ENCODE measurements around the gene CNNM2. TPM values are rescaled to one million over a fixed set of nuclear protein-coding genes. Genes with fewer than 3 reads are reported as not detected.

CNNM2 gene
- total RNA-seq, 2 experiments from 2014 or later: 5.1 to 5.2 TPM

DNA sequence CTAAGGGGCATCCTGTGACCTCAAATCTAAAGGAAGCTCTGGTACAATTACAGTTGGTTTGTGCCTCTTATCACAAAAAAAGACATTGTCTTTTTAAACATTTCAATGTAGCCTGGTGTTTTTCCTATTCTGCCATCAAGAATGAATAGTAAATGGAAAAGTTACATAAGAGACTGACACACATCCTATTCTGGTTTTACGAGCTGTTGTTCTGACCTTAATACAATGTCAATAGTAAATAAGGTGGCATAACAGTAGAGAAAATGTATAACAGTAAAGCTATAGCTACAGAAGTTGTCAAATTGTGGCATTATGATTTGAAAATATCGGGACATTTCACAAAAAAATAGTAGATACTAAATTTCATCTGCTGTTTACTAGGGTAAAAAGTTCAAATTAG is 186.6 kb downstream of the CNNM2 start:
- CTCF ChIA-PET: interaction anchor here (4.2 kb wide), 1 partner anchor 140 kb away, joined by 17 read pairs; no protein-coding TSS in a partner anchor
- no peak overlapping the region for H3K4me3 Mint-ChIP-seq

DNA sequence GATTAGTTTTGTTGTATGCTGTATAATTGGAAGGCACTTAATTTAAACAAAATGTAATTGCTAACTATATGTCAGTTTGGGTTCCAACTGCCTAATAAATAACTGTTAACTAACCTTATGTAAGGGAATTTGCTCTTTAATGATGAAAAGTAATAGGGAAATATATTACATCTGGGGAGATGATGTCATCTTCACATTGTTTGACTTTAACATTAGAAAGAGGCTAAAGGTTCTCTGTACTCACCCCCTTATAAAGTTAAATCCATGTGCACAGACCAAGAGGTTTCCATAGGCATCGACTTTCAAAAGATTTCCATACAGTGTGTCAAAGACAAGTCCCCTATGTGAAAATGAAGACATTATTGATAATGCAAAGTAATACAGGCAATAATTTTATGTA is 187.4 kb downstream of the CNNM2 start:
- TF ChIP-seq, protein P1, sequence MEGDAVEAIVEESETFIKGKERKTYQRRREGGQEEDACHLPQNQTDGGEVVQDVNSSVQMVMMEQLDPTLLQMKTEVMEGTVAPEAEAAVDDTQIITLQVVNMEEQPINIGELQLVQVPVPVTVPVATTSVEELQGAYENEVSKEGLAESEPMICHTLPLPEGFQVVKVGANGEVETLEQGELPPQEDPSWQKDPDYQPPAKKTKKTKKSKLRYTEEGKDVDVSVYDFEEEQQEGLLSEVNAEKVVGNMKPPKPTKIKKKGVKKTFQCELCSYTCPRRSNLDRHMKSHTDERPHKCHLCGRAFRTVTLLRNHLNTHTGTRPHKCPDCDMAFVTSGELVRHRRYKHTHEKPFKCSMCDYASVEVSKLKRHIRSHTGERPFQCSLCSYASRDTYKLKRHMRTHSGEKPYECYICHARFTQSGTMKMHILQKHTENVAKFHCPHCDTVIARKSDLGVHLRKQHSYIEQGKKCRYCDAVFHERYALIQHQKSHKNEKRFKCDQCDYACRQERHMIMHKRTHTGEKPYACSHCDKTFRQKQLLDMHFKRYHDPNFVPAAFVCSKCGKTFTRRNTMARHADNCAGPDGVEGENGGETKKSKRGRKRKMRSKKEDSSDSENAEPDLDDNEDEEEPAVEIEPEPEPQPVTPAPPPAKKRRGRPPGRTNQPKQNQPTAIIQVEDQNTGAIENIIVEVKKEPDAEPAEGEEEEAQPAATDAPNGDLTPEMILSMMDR (IDR thresholded peaks at IDR 0.05): no peak
- DNase-seq (no peak), ATAC-seq (no peak)
- H3K4me3 Mint-ChIP-seq: no peak overlapping the region
- H3K36me3 Mint-ChIP-seq (ENCODE audit: low read depth): no peaks in the 10 kb centered on the region
- no peaks in the 10 kb centered on the region for H3K27me3 Mint-ChIP-seq
- H3K9me3 Mint-ChIP-seq: no peaks in the 10 kb centered on the region
- intact Hi-C loops (cut with micrococcal nuclease): no loop called here
- no peaks in the 10 kb centered on the region for H3K4me1 Mint-ChIP-seq (ENCODE audit: low read depth)
- POLR2A ChIA-PET: no interaction called here
- CTCF ChIA-PET: interaction anchor here (0.8 to 4.2 kb wide), 4 partner anchors 14 to 204 kb away, joined by 3 to 17 read pairs (median 4); no protein-coding TSS in a partner anchor
- no peak overlapping the region for H3K27ac Mint-ChIP-seq

More for the DNA sequence above, 186.6 kb downstream of the CNNM2 start:
- intact Hi-C loops (cut with micrococcal nuclease): no loop called here
- H3K4me1 Mint-ChIP-seq (ENCODE audit: low read depth): no peaks in the 10 kb centered on the region
- H3K27ac Mint-ChIP-seq: no peak overlapping the region
- H3K9me3 Mint-ChIP-seq: no peaks in the 10 kb centered on the region
- POLR2A ChIA-PET: interaction anchor here (0.8 kb wide), 1 partner anchor 23 kb away, joined by 3 read pairs; no protein-coding TSS in a partner anchor
- DNase-seq (no peak), ATAC-seq (no peak)
- TF ChIP-seq, protein P1 (IDR thresholded peaks at IDR 0.05): no peak
- no peaks in the 10 kb centered on the region for H3K27me3 Mint-ChIP-seq
- H3K36me3 Mint-ChIP-seq (ENCODE audit: low read depth): peaks cover 3% of the 10 kb centered on the region

DNA sequence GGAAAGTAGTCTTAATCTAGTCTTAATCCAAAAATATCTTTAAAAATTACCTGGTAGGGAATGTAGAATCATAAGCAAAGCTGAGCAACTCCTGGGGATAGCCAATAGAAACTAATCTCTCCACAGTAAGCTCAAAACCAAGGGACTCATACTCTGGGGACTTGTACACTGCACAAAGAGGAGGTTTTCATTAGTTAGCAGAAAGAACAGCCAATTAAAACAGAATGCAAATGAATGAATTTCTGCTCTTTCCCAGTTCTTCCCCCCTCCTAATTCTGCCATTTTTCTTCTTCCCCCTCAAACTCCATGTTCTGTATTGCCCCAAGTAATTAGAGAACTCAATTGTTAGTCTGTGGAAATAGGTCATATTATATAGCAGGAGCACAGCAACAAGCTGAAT is 188.4 kb downstream of the CNNM2 start:
- Mint-ChIP-seq H3K36me3 (ENCODE audit: low read depth) (no peaks in the 10 kb centered on the region), H3K27me3 (no peaks in the 10 kb centered on the region), H3K4me3 (no peak overlapping the region), H3K27ac (no peak overlapping the region), H3K9me3 (no peaks in the 10 kb centered on the region), H3K4me1 (ENCODE audit: low read depth) (peaks cover 4% of the 10 kb centered on the region)
- DNase-seq: no peak
- ATAC-seq: no peak
- TF ChIP-seq, protein P1 (IDR thresholded peaks at IDR 0.05): no peak
- CTCF ChIA-PET: interaction anchor here (1.3 to 4.2 kb wide), 3 partner anchors 15 to 205 kb away, joined by 3 to 17 read pairs (median 4); no protein-coding TSS in a partner anchor
- intact Hi-C loops (cut with micrococcal nuclease): no loop called here
- POLR2A ChIA-PET: no interaction called here

DNA sequence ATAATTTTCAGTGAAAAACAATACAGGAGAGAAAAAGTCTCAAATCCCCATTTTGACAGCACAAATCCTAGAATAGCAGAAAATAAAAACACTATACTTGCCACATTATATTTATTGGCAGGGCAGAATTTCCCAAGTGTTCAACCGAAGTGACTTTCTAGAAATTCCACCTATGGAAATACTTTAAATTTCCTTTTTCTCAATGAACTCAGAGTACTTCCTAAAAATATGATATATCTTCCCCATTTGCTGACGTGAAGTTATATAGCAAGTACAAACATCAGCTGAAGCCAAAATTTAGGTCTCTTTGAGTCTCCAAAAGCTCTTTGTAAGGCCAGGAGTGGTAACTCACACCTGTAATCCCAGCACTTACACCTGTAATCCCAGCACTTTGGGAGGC is 191.7 kb downstream of the CNNM2 start:
- intact Hi-C loops (cut with micrococcal nuclease): no loop called here
- H3K4me3 Mint-ChIP-seq: no peak overlapping the region
- CTCF ChIA-PET: interaction anchor here (0.6 to 2.4 kb wide), 2 partner anchors 8 to 135 kb away, joined by 3 to 9 read pairs; no protein-coding TSS in a partner anchor

DNA sequence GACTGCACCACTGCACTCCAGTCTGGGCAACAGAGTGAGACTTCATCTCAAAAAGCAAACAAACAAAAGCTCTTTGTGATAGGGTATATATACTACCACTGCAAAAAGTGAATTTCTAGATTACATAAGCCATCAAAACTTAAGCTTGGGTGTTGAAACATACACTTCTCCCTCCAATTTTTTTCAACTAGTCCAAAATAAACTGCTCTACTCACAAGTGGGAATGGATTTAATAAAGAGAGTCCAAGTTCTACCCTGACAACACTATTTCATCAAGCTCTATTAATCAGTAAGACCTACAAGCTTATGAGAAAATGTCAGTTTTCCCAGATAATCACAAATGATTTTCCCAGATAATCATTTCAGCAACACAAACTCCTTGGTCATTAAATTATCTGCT is 192.3 kb downstream of the CNNM2 start:
- ATAC-seq (no peak), DNase-seq (no peak)
- H3K4me1 Mint-ChIP-seq (ENCODE audit: low read depth): peaks cover 22% of the 10 kb centered on the region
- ChIA-PET CTCF (interaction anchor here (0.6 to 2.4 kb wide), 2 partner anchors 8 to 134 kb away, joined by 3 to 9 read pairs; no protein-coding TSS in a partner anchor), POLR2A (no interaction called here)
- TF ChIP-seq, protein P1 (IDR thresholded peaks at IDR 0.05): no peak
- intact Hi-C loops (cut with micrococcal nuclease): no loop called here
- H3K27me3 Mint-ChIP-seq: no peaks in the 10 kb centered on the region
- no peaks in the 10 kb centered on the region for H3K9me3 Mint-ChIP-seq
- H3K4me3 Mint-ChIP-seq: no peak overlapping the region
- no peak overlapping the region for H3K27ac Mint-ChIP-seq
- no peaks in the 10 kb centered on the region for H3K36me3 Mint-ChIP-seq (ENCODE audit: low read depth)

More for the DNA sequence above, 191.7 kb downstream of the CNNM2 start:
- Mint-ChIP-seq H3K4me1 (ENCODE audit: low read depth) (peaks cover 22% of the 10 kb centered on the region), H3K9me3 (no peaks in the 10 kb centered on the region), H3K27ac (no peak overlapping the region), H3K36me3 (ENCODE audit: low read depth) (no peaks in the 10 kb centered on the region), H3K27me3 (no peaks in the 10 kb centered on the region)
- POLR2A ChIA-PET: no interaction called here
- no peak for DNase-seq
- no peak for ATAC-seq
- TF ChIP-seq, protein P1 (IDR thresholded peaks at IDR 0.05): no peak

Measured in activated CD8-positive, alpha-beta T cell treated with anti-CD3 and anti-CD28 coated beads for 36 hours (primary cell).